Measurements from ENCODE around the gene COL4A2.

COL4A2 gene

GRCh38 chr13:110306960-110307766 is at the start of gene COL4A2, which contains the start of gene COL4A1:
Gene COL4A2, plus strand, starts transcription at chr13:110307284. Its CDS starts 620 bp downstream, at chr13:110307904.
Gene COL4A1, minus strand, starts transcription at chr13:110307157. Its CDS starts 130 bp downstream, at chr13:110307027.
- Histone ChIP-seq H3K4me3 (ENCODE audit: low read depth, low read length, poor library complexity, severe bottlenecking) (no peak within 1 kb of the TSS), H3K9me2 (ENCODE audit: low read depth, low read length) (no peaks in the 10 kb centered on the region), H3K4me1 (ENCODE audit: insufficient read depth, low read length, severe bottlenecking) (no peaks in the 10 kb centered on the region), H3K36me3 (ENCODE audit: insufficient read depth, low read length) (no peaks in the 10 kb centered on the region), H3K9ac (ENCODE audit: low read length) (no peak within 1 kb of the TSS), H3K79me2 (ENCODE audit: insufficient read depth, low read length) (no peaks in the 10 kb centered on the region), H3K9me3 (ENCODE audit: low read length) (no peaks in the 10 kb centered on the region), H3K27ac (ENCODE audit: low read depth, low read length, poor library complexity, severe bottlenecking) (no peak within 1 kb of the TSS), H2AFZ (ENCODE audit: low read length) (no peak within 1 kb of the TSS), H3K27me3 (ENCODE audit: insufficient read depth, low read length) (peaks cover 11% of the 10 kb centered on the region; the same call in 1 of the 2 replicates), H3F3A (ENCODE audit: insufficient read depth, low read length) (no peaks in the 10 kb centered on the region), H3K4me2 (ENCODE audit: low read length) (no peak within 1 kb of the TSS), H4K20me1 (ENCODE audit: insufficient read depth, low read length) (no peaks in the 10 kb centered on the region)
- TF ChIP-seq CTCF (IDR thresholded peaks at IDR 0.05; ENCODE audit: low read length): no peak
- no peak for TF ChIP-seq EZH2 (IDR thresholded peaks at IDR 0.05; ENCODE audit: borderline replicate concordance, low read length)

GRCh38 chr13:110257408-110257807 is 49.7 kb upstream of the COL4A2 start:
- Histone ChIP-seq H3K27ac (ENCODE audit: low read depth, low read length, poor library complexity, severe bottlenecking) (no peak overlapping the region), H3K36me3 (ENCODE audit: insufficient read depth, low read length) (no peaks in the 10 kb centered on the region), H3K4me3 (ENCODE audit: low read depth, low read length, poor library complexity, severe bottlenecking) (no peak overlapping the region), H2AFZ (ENCODE audit: low read length) (no peak overlapping the region), H4K20me1 (ENCODE audit: insufficient read depth, low read length) (no peaks in the 10 kb centered on the region), H3K9ac (ENCODE audit: low read length) (no peak overlapping the region), H3F3A (ENCODE audit: insufficient read depth, low read length) (no peaks in the 10 kb centered on the region), H3K27me3 (ENCODE audit: insufficient read depth, low read length) (no peaks in the 10 kb centered on the region), H3K9me2 (ENCODE audit: low read depth, low read length) (no peaks in the 10 kb centered on the region), H3K4me1 (ENCODE audit: insufficient read depth, low read length, severe bottlenecking) (no peaks in the 10 kb centered on the region), H3K9me3 (ENCODE audit: low read length) (no peaks in the 10 kb centered on the region), H3K4me2 (ENCODE audit: low read length) (no peak overlapping the region), H3K79me2 (ENCODE audit: insufficient read depth, low read length) (no peaks in the 10 kb centered on the region)
- TF ChIP-seq EZH2 (IDR thresholded peaks at IDR 0.05; ENCODE audit: borderline replicate concordance, low read length) (no peak), CTCF (IDR thresholded peaks at IDR 0.05; ENCODE audit: low read length) (no peak)

GRCh38 chr13:110258876-110259631 is 48.0 kb upstream of the COL4A2 start:
- no peaks in the 10 kb centered on the region for H3F3A ChIP-seq (ENCODE audit: insufficient read depth, low read length)
- H3K36me3 ChIP-seq (ENCODE audit: insufficient read depth, low read length): no peaks in the 10 kb centered on the region
- TF ChIP-seq CTCF (IDR thresholded peaks at IDR 0.05; ENCODE audit: low read length) (no peak), EZH2 (IDR thresholded peaks at IDR 0.05; ENCODE audit: borderline replicate concordance, low read length) (no peak)
- no peak overlapping the region for H3K4me2 ChIP-seq (ENCODE audit: low read length)
- no peaks in the 10 kb centered on the region for H3K9me3 ChIP-seq (ENCODE audit: low read length)
- no peak overlapping the region for H3K9ac ChIP-seq (ENCODE audit: low read length)
- H3K9me2 ChIP-seq (ENCODE audit: low read depth, low read length): no peaks in the 10 kb centered on the region
- H3K27me3 ChIP-seq (ENCODE audit: insufficient read depth, low read length): no peaks in the 10 kb centered on the region
- H3K4me1 ChIP-seq (ENCODE audit: insufficient read depth, low read length, severe bottlenecking): no peaks in the 10 kb centered on the region
- no peaks in the 10 kb centered on the region for H3K79me2 ChIP-seq (ENCODE audit: insufficient read depth, low read length)
- H3K4me3 ChIP-seq (ENCODE audit: low read depth, low read length, poor library complexity, severe bottlenecking): no peak overlapping the region
- no peaks in the 10 kb centered on the region for H4K20me1 ChIP-seq (ENCODE audit: insufficient read depth, low read length)
- no peak overlapping the region for H3K27ac ChIP-seq (ENCODE audit: low read depth, low read length, poor library complexity, severe bottlenecking)
- no peak overlapping the region for H2AFZ ChIP-seq (ENCODE audit: low read length)
